Stomach (tissue), 4 donors: Measurements from ENCODE around the gene TNNI2.

Source experiments
- CTCF ChIP-seq, 7 experiments: fragments of 450-650 bp in 4 of 7; fragments of 200-600 bp in 3 of 7; sonication (generic) in 3 of 7; IDR thresholded peaks; one replicate each; pipeline ENCODE4 v1.5.1; 2016 to 2019; ENCODE audit warnings: antibody characterized with exemption in 7 of 7, control low read depth in 2 of 7, mild to moderate bottlenecking in 1 of 7
- EP300 ChIP-seq: sonication (generic); formaldehyde crosslinking; IDR thresholded peaks from one replicate; pipeline ENCODE4 v1.6.1; 2017; ENCODE audit warnings: antibody characterized with exemption
- POLR2A ChIP-seq, 4 donors: fragments of 450-650 bp; IDR thresholded peaks; one replicate each; pipeline ENCODE4 v1.6.1; 2016; ENCODE audit warnings: antibody characterized with exemption in 4 of 4, control low read depth in 2 of 4, mild to moderate bottlenecking in 1 of 4, moderate library complexity in 1 of 4
- POLR2AphosphoS5 ChIP-seq, 3 donors: sonication (generic); formaldehyde crosslinking; IDR thresholded peaks; one replicate each; pipeline ENCODE4 v1.6.1; 2016; ENCODE audit warnings: antibody characterized with exemption in 3 of 3

DNA sequence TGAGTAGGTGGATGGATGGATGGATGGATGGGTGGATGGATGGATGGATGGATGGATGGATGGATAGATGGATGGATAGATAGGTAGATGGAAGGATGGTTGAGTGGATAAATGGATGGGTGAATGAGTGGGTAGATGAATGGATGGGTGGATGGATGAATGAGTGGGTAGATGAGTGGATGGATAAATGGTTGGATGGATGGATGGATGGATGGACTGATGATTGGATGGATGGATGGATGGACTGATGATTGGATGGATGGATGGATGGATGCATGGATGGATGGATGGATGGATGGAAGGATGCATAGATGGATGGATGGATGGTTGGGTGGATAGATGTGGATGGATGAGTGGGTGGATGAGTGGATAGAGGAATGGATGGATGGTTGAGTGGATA lies 17.2 kb upstream of the TNNI2 start:
- TF ChIP-seq CTCF (IDR thresholded peaks at IDR 0.05) (no peak), POLR2AphosphoS5 (IDR thresholded peaks at IDR 0.05) (no peak), EP300 (no peak), POLR2A (IDR thresholded peaks at IDR 0.05) (no peak)
